GM12878 (cell line): ENCODE results near the gene HEPACAM. TPM values are rescaled to one million over a fixed set of nuclear protein-coding genes. Genes with fewer than 3 reads are reported as not detected.

Experiments used
- ATAC-seq: fragments of 200-7000 bp; cut with Tn5 transposase; 3 replicates; pipeline ENCODE4 v1.9.1; 2020; ENCODE audit warnings: mild to moderate bottlenecking, moderate library complexity
- BruUV-seq: library from RNA; stranded (reverse); fragments of 400-500 nt; replicated peaks from 2 replicates; lab custom pipeline; 2021; lab: Mats Ljungman, UMichigan
- CTCF ChIA-PET: fragments of 300-600 bp; sonication (Branson Sonifier 250); formaldehyde crosslinking; extraction: SDS; loops from one replicate; lab custom pipeline; 2021; ENCODE audit warnings: inconsistent platforms; lab: Yijun Ruan, JAX
- POLR2A ChIA-PET: fragments of 350-600 bp; formaldehyde crosslinking; extraction: SDS; loops from one replicate; lab custom pipeline; 2021; ENCODE audit warnings: inconsistent platforms; lab: Charles Lee
- RAD21 ChIA-PET: fragments of 300-600 bp; sonication (Branson Sonifier 250); formaldehyde crosslinking; loops from one replicate; lab custom pipeline; 2023; ENCODE audit warnings: antibody characterized with exemption; ENCODE audit not compliant: unreplicated experiment; lab: Charles Lee
- SMC1A ChIA-PET: fragments of 300-600 bp; sonication (Branson Sonifier 250); formaldehyde crosslinking; loops from one replicate; lab custom pipeline; 2023; ENCODE audit not compliant: unreplicated experiment, uncharacterized antibody; lab: Charles Lee
- DNase-seq: peaks from one replicate; pipeline ENCODE4 v3.0.0-alpha.2; 2011; ENCODE audit warnings: low read depth, low spot score
- FAIRE-seq: peaks from 3 replicates; lab custom pipeline; 2011; peaks lifted over from hg19 to GRCh38; lab: Jason Lieb, UNC
- H2AFZ ChIP-seq: 2 replicates; pipeline ENCODE4 v1.6.0; 2011; ENCODE audit warnings: low read depth, low read length, control low read depth; ENCODE audit not compliant: control insufficient read depth
- H3K27ac ChIP-seq: 2 replicates; pipeline ENCODE4 v1.5.1; 2011; ENCODE audit warnings: control low read depth; ENCODE audit not compliant: control insufficient read depth, insufficient read depth
- H3K27me3 ChIP-seq, 2 experiments: replicated peaks in 1 of 2; 2 replicates each; pipeline versions ENCODE4 v1.6.0 to v1.6.1; 2011; ENCODE audit warnings: low read length in 1 of 2; ENCODE audit not compliant: control insufficient read depth in 2 of 2, insufficient read depth in 2 of 2
- H3K36me3 ChIP-seq, 2 experiments: 2 replicates each; pipeline ENCODE4 v1.5.1; 2011; ENCODE audit warnings: low read length in 1 of 2; ENCODE audit not compliant: control insufficient read depth in 2 of 2, insufficient read depth in 2 of 2
- H3K4me1 ChIP-seq: 2 replicates; pipeline ENCODE4 v1.6.1; 2011; ENCODE audit warnings: mild to moderate bottlenecking, low read length, moderate library complexity, mixed read lengths; ENCODE audit not compliant: control insufficient read depth, insufficient read depth
- H3K4me2 ChIP-seq: 2 replicates; pipeline ENCODE4 v1.6.0; 2011; ENCODE audit warnings: control low read depth; ENCODE audit not compliant: control insufficient read depth, insufficient read depth
- H3K4me3 ChIP-seq: fragments of 200-600 bp; sonication (generic); 2 replicates; pipeline ENCODE4 v1.5.1; 2016
- H3K79me2 ChIP-seq: 2 replicates; pipeline ENCODE4 v1.6.0; 2011; ENCODE audit warnings: low read length; ENCODE audit not compliant: control insufficient read depth, insufficient read depth
- H3K9ac ChIP-seq: 2 replicates; pipeline ENCODE4 v1.8.0; 2011; ENCODE audit warnings: low read length, control low read depth, mixed read lengths; ENCODE audit not compliant: control insufficient read depth, insufficient read depth
- H3K9me3 ChIP-seq: replicated peaks from 3 replicates; pipeline ENCODE4 v1.5.1; 2011; ENCODE audit warnings: mild to moderate bottlenecking, low read length; ENCODE audit not compliant: control insufficient read depth, insufficient read depth
- H4K20me1 ChIP-seq: 2 replicates; pipeline ENCODE4 v1.6.0; 2011; ENCODE audit not compliant: control insufficient read depth, insufficient read depth
- BCLAF1 ChIP-seq: fragments of 450-650 bp; IDR thresholded peaks from 2 replicates; pipeline ENCODE4 v1.6.1; 2017; ENCODE audit warnings: antibody characterized with exemption, mild to moderate bottlenecking, moderate library complexity
- CHD1 ChIP-seq: IDR thresholded peaks from 2 replicates; pipeline ENCODE4 v1.6.1; 2012; ENCODE audit warnings: low read depth, low read length, improper control_type of control experiment
- GATAD2B ChIP-seq: fragments of 450-650 bp; conservative IDR thresholded peaks from 2 replicates; pipeline ENCODE4 v1.6.1; 2017; ENCODE audit warnings: low read depth, mild to moderate bottlenecking, moderate library complexity
- KLF5 ChIP-seq: fragments of 450-650 bp; IDR thresholded peaks from 2 replicates; pipeline ENCODE4 v1.6.1; 2014; ENCODE audit warnings: mild to moderate bottlenecking; ENCODE audit not compliant: partially characterized antibody
- MXI1 ChIP-seq: fragments of 150-350 bp; IDR thresholded peaks from 2 replicates; pipeline ENCODE4 v1.6.1; 2011; ENCODE audit warnings: low read depth, mild to moderate bottlenecking, inconsistent platforms, low read length, improper control_type of control experiment
- NRF1 ChIP-seq: conservative IDR thresholded peaks from 2 replicates; pipeline ENCODE4 v1.6.1; 2011; ENCODE audit warnings: mild to moderate bottlenecking, low read depth, low read length, improper control_type of control experiment
- ZBED1 ChIP-seq: IDR thresholded peaks from 2 replicates; pipeline ENCODE4 v1.6.1; 2016; ENCODE audit warnings: borderline replicate concordance
- WGBS: methylation state at CpG from one replicate; pipeline ENCODE4 v1.1.6; 2016; ENCODE audit warnings: low lambda C conversion rate; ENCODE audit not compliant: insufficient replicate concordance, insufficient coverage; ENCODE audit errors: missing lambda C conversion rate; 5-methylcytosine and 5-hydroxymethylcytosine counted together
- in situ Hi-C: fragments of 300-500 bp; cut with MboI; formaldehyde crosslinking; loops from 9 replicates; pipeline ENCODE4 v1.14.3; 2018; ENCODE audit warnings: mixed read lengths
- intact Hi-C: fragments of 100-400 bp; cut with micrococcal nuclease; formaldehyde crosslinking; loops from one replicate; pipeline ENCODE4 v1.14.2; 2022; ENCODE audit not compliant: unreplicated experiment
- polyA plus RNA-seq, 11 experiments: library from polyadenylated mRNA; depleted of rRNA in 4 of 11; unstranded in 6 of 11; stranded (reverse) in 5 of 11; fragments of >200 nt; fragmentation: Nextera tagmentation in 4 of 11; fragmentation: Illumina TruSeq in 1 of 11; extraction: Ambion mirVana in 4 of 11; extraction: Trizol in 1 of 11; gene quantifications; 1 replicate in 1 of 11; 2 replicates in 10 of 11; pipeline versions ENCODE4 v1.2.1 to v1.2.3, GENCODE V29; 2011 to 2016; ENCODE audit warnings: inconsistent platforms in 2 of 11, missing spikeins in 2 of 11, low read depth in 1 of 11
- total RNA-seq, 4 experiments: library from RNA; depleted of rRNA in 3 of 4; stranded (reverse); fragments of >200 nt in 3 of 4; fragmentation: Illumina TruSeq in 1 of 4; extraction: Trizol in 1 of 4; gene quantifications; 2 replicates each; pipeline versions ENCODE4 v1.2.1 to v1.2.3, GENCODE V29; 2013 to 2021

The HEPACAM gene
- total and polyA plus RNA-seq, 10 of the 15 experiments (the other 5 are each of a cell fraction or from before 2014, with no cell fraction given): 0.03 TPM; not detected in 9

GRCh38 chr11:124896071-124896750 lies 39.6 kb downstream of the HEPACAM start:
- WGBS: 39% methylated on average over 16 of the region's 16 CpGs
- Histone ChIP-seq H3K9ac (no peak overlapping the region), H3K9me3 (no peaks in the 10 kb centered on the region), H3K36me3 (no peaks in the 10 kb centered on the region), H3K4me2 (no peak overlapping the region)
- no peak for FAIRE-seq
- no peak for DNase-seq
- ChIA-PET CTCF (no interaction called here), RAD21 (no interaction called here)
- ATAC-seq: no peak
- TF ChIP-seq MXI1 (no peak), KLF5 (no peak), CHD1 (no peak), NRF1 (no peak)
- TF ChIP-seq, all 136 proteins: peak for 0
- in situ Hi-C loops: no loop called here
- H2AFZ ChIP-seq: no peak overlapping the region
- intact Hi-C loops: no loop called here
- no peaks in the 10 kb centered on the region for H3K4me1 ChIP-seq
- H3K79me2 ChIP-seq: no peaks in the 10 kb centered on the region
- no peak overlapping the region for H3K4me3 ChIP-seq
- no peak overlapping the region for H3K27ac ChIP-seq
- POLR2A ChIA-PET: no interaction called here
- peaks cover 3 to 7% of the 10 kb centered on the region in 2 experiments; a peak in 3 of 4 replicates for H3K27me3 ChIP-seq
- SMC1A ChIA-PET: no interaction called here
- no peaks in the 10 kb centered on the region for H4K20me1 ChIP-seq
- no TSS peak for BruUV-seq

GRCh38 chr11:124895471-124895971 lies 40.3 kb downstream of the HEPACAM start:
- H3K4me3 ChIP-seq: no peak overlapping the region
- no peak overlapping the region for H3K9ac ChIP-seq
- ChIA-PET SMC1A (no interaction called here), CTCF (no interaction called here), POLR2A (no interaction called here), RAD21 (no interaction called here)
- peaks cover 3 to 6% of the 10 kb centered on the region in 2 experiments; a peak in 3 of 4 replicates for H3K27me3 ChIP-seq
- intact Hi-C loops (no loop called here), in situ Hi-C loops (no loop called here)
- no peaks in the 10 kb centered on the region for H3K9me3 ChIP-seq
- no peak overlapping the region for H2AFZ ChIP-seq
- DNase-seq (no peak), ATAC-seq (no peak), FAIRE-seq (no peak)
- no peak overlapping the region for H3K27ac ChIP-seq
- BruUV-seq: no TSS peak
- WGBS: 31% methylated on average over 20 of the region's 20 CpGs
- H3K4me1 ChIP-seq: no peaks in the 10 kb centered on the region
- H3K4me2 ChIP-seq: no peak overlapping the region
- no peaks in the 10 kb centered on the region for H4K20me1 ChIP-seq
- no peaks in the 10 kb centered on the region for H3K79me2 ChIP-seq
- TF ChIP-seq GATAD2B (no peak), BCLAF1 (no peak), ZBED1 (no peak)
- no peaks in the 10 kb centered on the region for H3K36me3 ChIP-seq
